Mesenchymal stem cell (in vitro differentiated cells and primary cell): Measurements from ENCODE around the gene ETF1.

ENCODE experiments used
- DNase-seq: peaks from one replicate; pipeline ENCODE4 v3.0.0-alpha.2; 2013
- H2AFZ ChIP-seq: one replicate; pipeline ENCODE4 v1.6.1; 2013; ENCODE audit warnings: low read depth, mild to moderate bottlenecking, control low read depth, inconsistent platforms, low read length, moderate library complexity
- H2AK5ac ChIP-seq: 2 replicates; pipeline ENCODE4 v1.6.1; 2013; ENCODE audit warnings: low read length, moderate library complexity, mild to moderate bottlenecking, inconsistent platforms; ENCODE audit not compliant: severe bottlenecking
- H2BK120ac ChIP-seq: one replicate; pipeline ENCODE4 v1.6.1; 2013; ENCODE audit warnings: low read depth, mild to moderate bottlenecking, inconsistent platforms, low read length, moderate library complexity
- H2BK12ac ChIP-seq, 2 experiments: one replicate each; pipeline ENCODE4 v1.6.1; 2013; ENCODE audit warnings: inconsistent platforms in 2 of 2, low read length in 2 of 2, mild to moderate bottlenecking in 2 of 2, moderate library complexity in 2 of 2, control low read depth in 1 of 2
- H2BK15ac ChIP-seq: one replicate; pipeline ENCODE4 v1.6.1; 2013; ENCODE audit warnings: mild to moderate bottlenecking, low read depth, inconsistent platforms; ENCODE audit not compliant: poor library complexity, severe bottlenecking
- H2BK5ac ChIP-seq: 2 replicates; pipeline ENCODE4 v1.6.1; 2013; ENCODE audit warnings: low read depth, mild to moderate bottlenecking, low read length, control low read depth, inconsistent platforms; ENCODE audit not compliant: poor library complexity, severe bottlenecking
- H3K14ac ChIP-seq, 2 experiments: one replicate each; pipeline ENCODE4 v1.6.1; 2013; ENCODE audit warnings: inconsistent platforms in 2 of 2, low read length in 2 of 2, control low read depth in 1 of 2, mild to moderate bottlenecking in 1 of 2, moderate library complexity in 1 of 2
- H3K18ac ChIP-seq, 2 experiments: one replicate each; pipeline ENCODE4 v1.6.1; 2013; ENCODE audit warnings: inconsistent platforms in 2 of 2, low read length in 2 of 2, control low read depth in 1 of 2, low read depth in 1 of 2, mild to moderate bottlenecking in 1 of 2
- H3K23ac ChIP-seq, 2 experiments: one replicate each; pipeline ENCODE4 v1.6.1; 2013; ENCODE audit warnings: inconsistent platforms in 2 of 2, low read length in 2 of 2, mild to moderate bottlenecking in 2 of 2, moderate library complexity in 2 of 2, control low read depth in 1 of 2
- H3K27ac ChIP-seq: 2 replicates; pipeline ENCODE4 v1.5.1; 2013; ENCODE audit warnings: mild to moderate bottlenecking, moderate library complexity, low read length, control low read depth, inconsistent platforms; ENCODE audit not compliant: poor library complexity, severe bottlenecking
- H3K27me3 ChIP-seq, 2 experiments: 2 replicates each; pipeline versions ENCODE4 v1.6.1 to v1.7.0; 2013; ENCODE audit warnings: low read length in 2 of 2, mild to moderate bottlenecking in 2 of 2, moderate library complexity in 2 of 2, control low read depth in 1 of 2, inconsistent platforms in 1 of 2; ENCODE audit not compliant: control insufficient read depth in 1 of 2, insufficient read depth in 1 of 2
- H3K36me3 ChIP-seq, 2 experiments: 2 replicates each; pipeline versions ENCODE4 v1.6.1 to v1.7.0; 2013; ENCODE audit warnings: low read length in 2 of 2, control low read depth in 1 of 2, inconsistent platforms in 1 of 2, low read depth in 1 of 2, mild to moderate bottlenecking in 1 of 2; ENCODE audit not compliant: insufficient read depth in 2 of 2, control insufficient read depth in 1 of 2
- H3K4ac ChIP-seq, 2 experiments: one replicate each; pipeline ENCODE4 v1.6.1; 2013; ENCODE audit warnings: inconsistent platforms in 2 of 2, low read length in 2 of 2, mild to moderate bottlenecking in 2 of 2, moderate library complexity in 2 of 2, control low read depth in 1 of 2, low read depth in 1 of 2
- H3K4me1 ChIP-seq: 2 replicates; pipeline ENCODE4 v1.6.1; 2013; ENCODE audit warnings: low read depth, low read length, control low read depth; ENCODE audit not compliant: control insufficient read depth, insufficient read depth
- H3K4me2 ChIP-seq: 2 replicates; pipeline ENCODE4 v1.6.1; 2013; ENCODE audit warnings: low read length, mild to moderate bottlenecking, inconsistent platforms; ENCODE audit not compliant: poor library complexity, severe bottlenecking
- H3K4me3 ChIP-seq, 2 experiments: 2 replicates each; pipeline versions ENCODE4 v1.5.1 to v1.7.0; 2013; ENCODE audit warnings: low read length in 2 of 2, mild to moderate bottlenecking in 2 of 2, control low read depth in 1 of 2, low read depth in 1 of 2; ENCODE audit not compliant: insufficient read depth in 1 of 2
- H3K79me1 ChIP-seq: replicated peaks from 2 replicates; pipeline ENCODE4 v1.6.1; 2013; ENCODE audit warnings: mild to moderate bottlenecking, control low read depth, low read length, inconsistent platforms; ENCODE audit not compliant: poor library complexity, severe bottlenecking
- H3K9ac ChIP-seq: 2 replicates; pipeline ENCODE4 v1.7.0; 2013; ENCODE audit warnings: mild to moderate bottlenecking, low read length, moderate library complexity
- H3K9me3 ChIP-seq: 2 replicates; pipeline ENCODE4 v1.7.0; 2013; ENCODE audit warnings: mild to moderate bottlenecking, low read length; ENCODE audit not compliant: control insufficient read depth
- H4K8ac ChIP-seq: one replicate; pipeline ENCODE4 v1.6.1; 2013; ENCODE audit warnings: inconsistent platforms, mild to moderate bottlenecking, low read length, moderate library complexity
- H4K91ac ChIP-seq: one replicate; pipeline ENCODE4 v1.6.1; 2013; ENCODE audit warnings: mild to moderate bottlenecking, low read length, inconsistent platforms
- WGBS: methylation state at CpG from one replicate; pipeline ENCODE4 v1.1.7; 2013; ENCODE audit warnings: mixed read lengths; 5-methylcytosine and 5-hydroxymethylcytosine counted together

The ETF1 gene

GRCh38 chr5:138528744-138529469 is 14.1 kb downstream of the ETF1 start:
- Histone ChIP-seq H3K23ac (no peak overlapping the region), H3K14ac (no peak overlapping the region), H3K9ac (no peak overlapping the region), H3K18ac (no peak overlapping the region), H3K4me2 (no peak overlapping the region), H2AFZ (no peak overlapping the region), H4K91ac (no peak overlapping the region), H3K36me3 (peaks cover 20 to 30% of the 10 kb centered on the region in 2 experiments), H3K27ac (no peak overlapping the region), H3K4me1 (peaks cover 10% of the 10 kb centered on the region), H3K27me3 (no peaks in the 10 kb centered on the region), H3K9me3 (no peaks in the 10 kb centered on the region), H2BK15ac (no peak overlapping the region), H3K4ac (no peak overlapping the region), H2BK5ac (no peak overlapping the region), H4K8ac (no peak overlapping the region), H2BK120ac (no peak overlapping the region), H3K4me3 (no peak overlapping the region), H2BK12ac (no peak overlapping the region), H3K79me1 (no peaks in the 10 kb centered on the region), H2AK5ac (no peak overlapping the region)
- WGBS = 95% methylated on average over 7 of the region's 7 CpGs
- no peak for DNase-seq

DNA sequence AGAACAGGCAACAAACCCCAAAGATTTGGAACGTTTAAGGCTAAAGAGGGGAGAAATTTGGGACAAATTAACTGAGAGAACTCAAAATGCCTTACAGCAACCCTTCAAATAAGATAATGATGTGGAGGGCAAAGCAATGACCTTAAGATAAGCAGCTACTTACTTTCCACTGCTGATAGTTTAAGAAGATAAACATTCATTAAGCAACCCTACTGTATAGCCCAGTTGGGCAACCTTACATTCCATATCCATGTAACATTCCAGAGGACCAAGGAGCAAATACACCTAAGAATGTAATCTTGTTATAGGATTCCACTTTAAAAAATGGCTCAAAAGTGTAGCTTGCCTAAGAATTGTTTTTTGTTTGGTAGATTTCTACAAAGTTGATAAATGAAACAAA is 14.8 kb downstream of the ETF1 start:
- no peak overlapping the region for H3K23ac ChIP-seq
- H3K4me2 ChIP-seq = no peak overlapping the region
- no peak overlapping the region for H4K8ac ChIP-seq
- no peaks in the 10 kb centered on the region for H3K9me3 ChIP-seq
- H3K79me1 ChIP-seq = no peaks in the 10 kb centered on the region
- H2BK120ac ChIP-seq = no peak overlapping the region
- no peak overlapping the region for H2BK15ac ChIP-seq
- H2AK5ac ChIP-seq = no peak overlapping the region
- H3K18ac ChIP-seq = no peak overlapping the region
- no peak overlapping the region for H4K91ac ChIP-seq
- no peak overlapping the region for H3K4me3 ChIP-seq
- H3K14ac ChIP-seq = no peak overlapping the region
- peaks cover 22 to 30% of the 10 kb centered on the region in 2 experiments for H3K36me3 ChIP-seq
- no peak overlapping the region for H2BK12ac ChIP-seq
- DNase-seq = peak; percentile 37
- 100% methylated on average over 1 of the region's 1 CpG for WGBS
- H3K4ac ChIP-seq = no peak overlapping the region
- no peak overlapping the region for H2AFZ ChIP-seq
- no peaks in the 10 kb centered on the region for H3K27me3 ChIP-seq
- H2BK5ac ChIP-seq = no peak overlapping the region
- H3K9ac ChIP-seq = no peak overlapping the region
- peak overlapping the region; percentile 14 for H3K27ac ChIP-seq
- H3K4me1 ChIP-seq = peaks cover 10% of the 10 kb centered on the region

- H2AFZ ChIP-seq = no peak overlapping the region
- 94% methylated on average over 1 of the region's 1 CpG for WGBS
- H3K27me3 ChIP-seq = no peaks in the 10 kb centered on the region
- H3K79me1 ChIP-seq = no peaks in the 10 kb centered on the region
- no peaks in the 10 kb centered on the region for H3K9me3 ChIP-seq
- no peak overlapping the region for H3K4me3 ChIP-seq
- H3K4me2 ChIP-seq = no peak overlapping the region
- no peak overlapping the region for H2BK5ac ChIP-seq
- DNase-seq = no peak
- no peak overlapping the region for H2BK12ac ChIP-seq
- no peak overlapping the region for H3K27ac ChIP-seq
- no peak overlapping the region for H3K4ac ChIP-seq
- H3K36me3 ChIP-seq = peaks cover 24 to 27% of the 10 kb centered on the region in 2 experiments
- no peak overlapping the region for H2BK120ac ChIP-seq
- no peak overlapping the region for H3K9ac ChIP-seq
- H4K91ac ChIP-seq = no peak overlapping the region
- no peak overlapping the region for H3K23ac ChIP-seq
- no peak overlapping the region for H2BK15ac ChIP-seq
- H4K8ac ChIP-seq = no peak overlapping the region
- H3K4me1 ChIP-seq = peaks cover 10% of the 10 kb centered on the region
- H3K18ac ChIP-seq = no peak overlapping the region
- no peak overlapping the region for H2AK5ac ChIP-seq
- no peak overlapping the region for H3K14ac ChIP-seq
Measured at GRCh38 chr5:138527170-138527569, 15.9 kb downstream of the ETF1 start.

GRCh38 chr5:138523406-138523805 is 19.6 kb downstream of the ETF1 start:
- no peak overlapping the region for H2BK12ac ChIP-seq
- over 99% methylated on average over 4 of the region's 5 CpGs for WGBS

More at GRCh38 chr5:138523406-138523805, 19.6 kb downstream of the ETF1 start:
- Histone ChIP-seq H4K8ac (no peak overlapping the region), H2AFZ (no peak overlapping the region), H3K4me1 (peaks cover 6% of the 10 kb centered on the region), H3K18ac (no peak overlapping the region), H3K23ac (no peak overlapping the region), H3K79me1 (peaks cover 2% of the 10 kb centered on the region), H2BK120ac (no peak overlapping the region), H2BK15ac (no peak overlapping the region), H3K4ac (no peak overlapping the region), H3K4me2 (no peak overlapping the region), H3K9ac (no peak overlapping the region), H3K27ac (no peak overlapping the region), H3K9me3 (no peaks in the 10 kb centered on the region), H2BK5ac (no peak overlapping the region), H3K14ac (no peak overlapping the region), H4K91ac (no peak overlapping the region), H3K4me3 (no peak overlapping the region), H2AK5ac (no peak overlapping the region), H3K27me3 (no peaks in the 10 kb centered on the region), H3K36me3 (peaks cover 15 to 18% of the 10 kb centered on the region in 2 experiments)
- no peak for DNase-seq
